Peyer's patch (tissue), 4 donors: ENCODE results near the gene HECTD2.

Experiments
- POLR2A ChIP-seq, 2 donors: fragments of 450-650 bp; IDR thresholded peaks; one replicate each; pipeline ENCODE4 v1.5.1; 2017; ENCODE audit warnings: antibody characterized with exemption in 2 of 2, mild to moderate bottlenecking in 2 of 2, moderate library complexity in 2 of 2
- TF ChIP-seq, protein P1 (sequence below), 6 experiments: fragments of 450-650 bp in 4 of 6; fragments of 200-600 bp in 2 of 6; sonication (generic) in 1 of 6; IDR thresholded peaks; one replicate each; pipeline ENCODE4 v1.5.1; 2017 to 2019; ENCODE audit warnings: antibody characterized with exemption in 6 of 6, mild to moderate bottlenecking in 3 of 6, moderate library complexity in 1 of 6

DNA sequence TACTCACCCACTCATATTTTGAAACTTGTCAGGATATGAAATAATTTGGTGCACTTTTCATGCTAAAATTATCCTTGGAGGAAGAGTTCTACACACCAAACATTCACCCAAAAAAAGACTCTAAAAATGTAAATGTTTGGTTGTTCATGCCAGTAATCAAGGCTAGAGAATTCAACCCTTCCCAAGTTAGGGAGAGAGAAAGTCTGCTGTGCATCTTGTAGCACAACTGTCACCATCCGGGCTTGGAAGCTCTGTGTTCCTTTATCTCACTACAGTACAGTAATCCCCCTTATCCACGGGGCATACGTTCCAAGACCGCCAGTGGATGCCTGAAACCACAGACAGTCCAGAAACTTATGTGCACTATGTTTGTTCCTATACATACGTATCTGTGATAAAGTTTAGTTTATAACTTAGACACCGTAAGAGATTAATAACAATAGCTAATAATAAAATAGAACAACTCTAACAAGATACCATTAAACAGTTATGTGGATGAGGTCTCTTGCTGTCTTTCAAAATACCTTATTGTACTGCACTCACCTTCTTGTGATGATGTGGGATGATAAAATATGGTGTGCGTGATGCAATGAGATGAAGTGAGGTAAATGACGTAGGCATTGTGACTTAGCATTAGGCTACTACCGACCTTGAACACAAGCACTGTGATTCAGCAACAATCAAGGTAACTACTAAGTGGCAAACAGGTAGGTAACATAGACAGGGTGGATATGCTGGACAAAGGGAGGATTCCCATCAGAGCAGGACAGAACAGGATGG lies 24.6 kb upstream of the HECTD2 start:
- TF ChIP-seq, protein P1, sequence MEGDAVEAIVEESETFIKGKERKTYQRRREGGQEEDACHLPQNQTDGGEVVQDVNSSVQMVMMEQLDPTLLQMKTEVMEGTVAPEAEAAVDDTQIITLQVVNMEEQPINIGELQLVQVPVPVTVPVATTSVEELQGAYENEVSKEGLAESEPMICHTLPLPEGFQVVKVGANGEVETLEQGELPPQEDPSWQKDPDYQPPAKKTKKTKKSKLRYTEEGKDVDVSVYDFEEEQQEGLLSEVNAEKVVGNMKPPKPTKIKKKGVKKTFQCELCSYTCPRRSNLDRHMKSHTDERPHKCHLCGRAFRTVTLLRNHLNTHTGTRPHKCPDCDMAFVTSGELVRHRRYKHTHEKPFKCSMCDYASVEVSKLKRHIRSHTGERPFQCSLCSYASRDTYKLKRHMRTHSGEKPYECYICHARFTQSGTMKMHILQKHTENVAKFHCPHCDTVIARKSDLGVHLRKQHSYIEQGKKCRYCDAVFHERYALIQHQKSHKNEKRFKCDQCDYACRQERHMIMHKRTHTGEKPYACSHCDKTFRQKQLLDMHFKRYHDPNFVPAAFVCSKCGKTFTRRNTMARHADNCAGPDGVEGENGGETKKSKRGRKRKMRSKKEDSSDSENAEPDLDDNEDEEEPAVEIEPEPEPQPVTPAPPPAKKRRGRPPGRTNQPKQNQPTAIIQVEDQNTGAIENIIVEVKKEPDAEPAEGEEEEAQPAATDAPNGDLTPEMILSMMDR (IDR thresholded peaks at IDR 0.05): no peak
- TF ChIP-seq POLR2A (IDR thresholded peaks at IDR 0.05): no peak
